Measurements from ENCODE around the gene NSD1. TPM values are rescaled to one million over a fixed set of nuclear protein-coding genes. Genes with fewer than 3 reads are reported as not detected.
"Not testable (repeated sequence)": the region's sequence is repeated elsewhere in the genome, so short reads cannot be mapped to it uniquely, and the experiment has no call there.

The NSD1 gene
- total RNA-seq, 1 donor from 2014 or later = 40.0 TPM

DNA sequence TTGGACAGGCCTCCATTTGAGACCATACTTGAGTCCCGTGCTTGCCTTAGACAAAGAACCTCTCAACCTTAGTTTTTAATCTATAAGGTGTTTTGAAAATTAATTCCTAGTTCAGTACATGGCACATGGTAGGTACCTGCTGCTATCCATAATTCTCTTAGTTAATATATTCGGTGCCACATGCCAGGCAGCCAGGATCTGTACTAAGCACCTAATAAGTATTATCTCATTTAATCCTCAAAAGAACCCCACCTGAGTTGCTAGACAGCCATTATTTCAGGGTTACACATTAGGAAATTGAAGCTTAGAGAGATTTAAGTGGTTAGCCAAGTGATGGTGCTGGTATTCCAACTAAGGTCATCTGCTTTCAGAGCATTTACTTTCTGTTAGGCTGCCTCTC lies 29.9 kb downstream of the NSD1 start:
- DNase-seq (ENCODE audit: extremely low read depth, low read depth, low spot score) = no peak

DNA sequence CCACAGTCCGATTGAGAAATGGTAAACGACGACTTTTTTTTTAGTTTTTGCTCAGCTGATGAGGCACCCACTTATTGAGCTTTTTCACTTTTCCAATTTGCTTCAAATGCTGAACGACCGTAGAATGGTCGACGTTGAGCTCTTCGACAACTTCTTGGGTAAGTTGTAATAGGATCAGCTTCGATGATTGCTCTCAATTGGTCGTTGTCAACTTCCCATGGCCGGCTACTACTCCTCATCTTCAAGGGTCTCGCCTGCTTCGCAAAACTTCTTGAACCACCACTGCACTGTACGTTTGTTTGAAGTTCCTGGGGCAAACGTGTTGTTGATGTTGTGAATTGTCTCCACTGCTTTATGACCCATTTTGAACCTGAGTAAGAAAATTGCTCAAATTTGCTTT lies 35.7 kb downstream of the NSD1 start:
- DNase-seq (ENCODE audit: extremely low read depth, low read depth, low spot score) = no peak

DNA sequence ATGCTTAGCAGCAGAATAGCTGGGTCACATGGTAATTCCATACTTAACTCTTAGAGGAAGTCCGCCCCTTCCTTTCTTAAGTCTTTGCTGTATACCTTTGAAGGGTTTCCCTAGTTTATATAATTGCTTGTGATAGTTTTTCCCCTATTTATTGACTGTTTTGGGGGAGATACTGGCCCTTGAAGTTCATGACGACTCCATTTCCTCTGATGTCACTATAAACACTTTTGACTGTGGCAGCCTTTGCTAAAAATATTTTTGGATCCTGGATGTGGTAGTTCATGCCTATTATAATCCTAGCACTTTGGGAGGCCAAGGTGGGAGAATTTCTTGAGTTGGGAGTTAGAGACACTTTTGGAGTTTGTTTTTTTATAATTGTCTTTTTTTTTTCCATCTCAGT lies 38.4 kb downstream of the NSD1 start:
- DNase-seq (ENCODE audit: extremely low read depth, low read depth, low spot score) = no peak

DNA sequence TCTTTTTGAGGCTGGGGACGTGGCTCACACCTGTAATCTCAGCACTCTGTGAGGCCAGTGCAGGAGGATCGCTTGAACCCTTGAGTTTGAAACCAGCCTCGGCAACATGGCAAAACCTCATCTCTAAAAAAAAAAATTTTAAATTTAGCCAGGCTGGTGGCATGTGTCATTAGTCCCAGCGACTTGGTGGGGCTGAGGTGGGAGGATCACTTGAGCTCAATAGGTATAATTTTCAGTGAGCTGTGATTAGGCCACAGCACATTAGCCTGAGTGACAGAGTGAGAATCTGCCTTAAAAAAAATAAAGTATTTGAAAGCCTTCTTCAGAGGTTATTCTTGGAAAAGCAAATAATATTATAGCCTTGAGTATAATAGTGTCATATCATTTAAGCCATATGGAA lies 41.8 kb downstream of the NSD1 start:
- DNase-seq (ENCODE audit: extremely low read depth, low read depth, low spot score) = no peak

DNA sequence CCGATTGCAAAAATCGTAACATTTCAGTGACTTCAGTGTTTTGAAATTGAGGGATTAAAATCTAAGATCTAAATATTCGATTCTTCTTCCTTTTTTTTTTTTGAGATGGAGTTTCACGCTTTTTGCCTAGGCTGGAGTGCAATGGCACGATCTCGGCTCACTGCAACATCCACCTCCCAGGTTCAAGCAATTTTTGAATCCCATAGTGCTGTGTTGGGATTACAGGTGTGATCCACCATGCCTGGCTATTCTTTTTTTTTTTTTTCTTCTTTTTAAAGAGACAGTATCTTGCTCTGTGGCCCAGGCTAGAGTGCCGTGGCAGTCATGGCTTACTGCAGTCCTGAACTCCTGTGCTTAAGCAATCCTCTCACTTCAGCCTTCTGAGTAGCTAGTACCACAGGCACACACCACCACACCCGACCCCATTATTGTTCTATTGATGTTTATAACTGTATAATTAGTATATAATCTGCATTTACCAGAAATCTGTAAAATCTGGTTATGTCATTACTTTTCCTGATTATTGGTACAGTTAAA lies 42.7 kb downstream of the NSD1 start:
- no peak for DNase-seq (ENCODE audit: extremely low read depth, low read depth, low spot score)

DNA sequence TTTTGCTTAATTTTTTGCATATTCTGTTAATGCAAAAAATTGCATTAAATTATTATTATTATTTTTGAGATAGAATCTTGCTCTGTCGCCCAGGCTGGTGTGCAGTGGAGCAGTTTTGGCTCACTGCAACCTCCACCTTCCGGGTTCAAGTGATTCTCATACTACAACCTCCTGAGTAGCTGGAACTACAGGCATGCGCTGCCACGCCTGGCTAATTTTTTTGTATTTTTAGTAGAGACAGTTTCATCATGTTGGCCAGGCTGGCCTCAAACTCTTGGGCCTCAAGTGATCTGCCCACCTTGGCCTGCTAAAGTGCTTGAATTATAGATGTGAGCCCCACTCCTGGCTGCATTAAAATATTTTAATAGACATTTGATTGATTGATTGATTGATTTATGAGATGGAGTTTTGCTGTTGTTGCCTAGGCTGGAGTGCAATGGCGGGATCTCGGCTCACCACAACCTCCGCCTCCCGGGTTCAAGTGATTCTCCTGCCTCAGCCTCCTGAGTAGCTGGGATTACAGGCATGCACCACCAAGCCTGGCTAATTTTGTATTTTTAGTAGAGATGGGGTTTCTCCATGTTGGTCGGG lies 44.4 kb downstream of the NSD1 start:
- not testable (repeated sequence) for DNase-seq (ENCODE audit: extremely low read depth, low read depth, low spot score)

DNA sequence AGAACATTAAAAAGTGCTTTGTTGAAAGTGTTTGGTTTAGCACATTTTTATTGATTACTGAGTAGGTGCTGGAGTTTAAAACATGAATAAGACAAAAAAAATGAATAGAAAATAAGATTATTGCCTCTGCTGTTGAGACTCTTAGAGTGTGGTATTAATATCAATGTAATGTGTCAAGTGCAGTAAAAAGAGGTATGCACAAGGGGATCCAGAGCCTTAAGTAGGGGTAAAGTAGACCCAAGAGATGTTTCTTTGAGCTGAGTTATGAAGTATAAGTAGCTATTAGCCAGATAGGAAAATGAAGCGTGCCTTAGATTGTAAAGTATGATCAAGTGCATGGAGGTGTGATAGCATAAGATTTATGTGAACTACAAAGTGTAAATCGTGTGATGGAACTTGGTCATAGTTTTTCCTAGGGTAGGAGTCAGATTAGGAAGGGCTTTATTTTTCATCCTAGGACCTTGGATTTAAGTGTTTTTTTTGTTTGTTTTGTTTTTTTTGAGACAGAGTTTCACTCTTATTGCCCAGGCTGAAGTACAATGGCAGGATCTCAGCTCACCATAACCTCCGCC lies 45.2 kb downstream of the NSD1 start:
- no peak for DNase-seq (ENCODE audit: extremely low read depth, low read depth, low spot score)

DNA sequence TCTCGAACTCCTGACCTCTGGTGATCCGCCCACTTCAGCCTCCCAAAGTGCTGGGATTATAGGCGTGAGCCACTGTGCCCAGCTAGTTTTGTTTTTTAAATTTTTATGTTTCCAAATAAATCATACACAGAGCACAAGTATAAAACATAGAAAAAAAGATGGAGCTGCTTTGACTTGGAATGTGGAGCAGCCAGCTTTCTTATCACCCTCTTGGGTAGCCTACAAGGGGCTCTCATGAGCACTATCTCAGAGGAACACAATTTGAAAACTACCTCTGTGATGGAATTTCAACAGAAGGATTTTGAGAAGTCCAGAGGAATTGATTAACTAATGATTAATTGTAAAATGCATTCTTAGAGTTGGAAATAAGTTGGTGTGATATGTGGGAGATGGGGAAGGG lies 45.9 kb downstream of the NSD1 start:
- no peak for DNase-seq (ENCODE audit: extremely low read depth, low read depth, low spot score)

DNA sequence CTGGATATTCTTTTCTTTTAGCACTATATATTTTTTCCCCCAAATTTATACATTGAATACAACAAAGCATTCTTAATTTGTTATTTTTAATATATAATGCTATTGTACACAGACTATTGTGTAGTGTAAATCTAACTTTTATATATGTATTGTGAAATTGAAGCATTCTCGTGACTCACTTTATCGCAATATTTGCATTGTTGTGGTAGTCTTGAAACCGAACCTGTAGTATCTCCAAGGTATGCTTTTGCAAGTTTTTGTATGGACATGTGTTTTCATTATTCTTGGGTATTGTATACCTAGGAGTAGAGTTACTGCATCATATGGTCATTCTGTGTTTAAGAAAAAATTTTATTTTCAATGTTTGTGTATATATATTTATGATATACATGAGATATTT lies 49.6 kb downstream of the NSD1 start:
- DNase-seq (ENCODE audit: extremely low read depth, low read depth, low spot score) = no peak

DNA sequence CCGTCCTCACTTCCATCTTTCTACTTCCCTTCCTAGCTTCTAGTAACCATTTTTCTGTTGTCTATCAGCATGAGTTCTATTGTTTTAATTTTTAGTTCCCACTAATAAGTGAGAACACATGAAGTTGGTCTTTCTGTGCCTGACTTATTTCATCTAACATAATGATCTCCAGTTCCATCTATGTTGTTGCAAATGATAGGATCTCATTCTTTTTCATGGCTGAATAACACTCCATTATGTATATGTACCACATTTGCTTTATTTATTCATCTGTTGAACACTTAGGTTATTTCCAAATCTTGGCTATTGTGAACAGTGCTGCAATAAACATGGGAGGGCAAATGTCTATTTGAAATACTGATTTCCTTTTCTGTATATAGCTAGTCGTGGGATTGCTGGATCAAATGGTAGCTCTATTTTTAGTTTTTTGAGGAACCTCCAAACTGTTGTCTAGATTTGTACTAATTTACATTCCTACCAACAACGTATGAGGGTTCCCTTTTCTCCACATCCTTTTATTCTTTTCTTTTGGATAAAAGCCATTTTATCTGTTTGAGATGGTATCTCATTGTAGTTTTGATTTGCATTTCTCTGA lies 50.3 kb downstream of the NSD1 start:
- DNase-seq (ENCODE audit: extremely low read depth, low read depth, low spot score) = no peak

DNA sequence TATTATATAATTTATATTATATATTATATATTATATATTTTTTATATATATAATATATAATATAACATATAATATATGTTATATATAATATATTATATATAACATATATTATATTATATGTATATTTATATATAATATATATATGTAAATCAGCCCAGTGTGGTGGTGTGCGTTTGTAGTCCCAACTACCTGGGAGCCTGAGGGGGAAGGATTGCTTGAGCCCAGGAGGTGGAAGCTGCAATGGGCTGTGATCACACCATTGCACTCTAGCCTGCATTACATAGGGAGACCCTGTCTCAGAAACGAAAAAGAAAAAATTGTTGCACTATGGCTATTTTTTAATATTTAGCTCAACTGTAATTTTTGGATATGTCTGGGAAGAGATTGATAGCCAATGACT lies 52.4 kb downstream of the NSD1 start:
- no peak for DNase-seq (ENCODE audit: extremely low read depth, low read depth, low spot score)

DNA sequence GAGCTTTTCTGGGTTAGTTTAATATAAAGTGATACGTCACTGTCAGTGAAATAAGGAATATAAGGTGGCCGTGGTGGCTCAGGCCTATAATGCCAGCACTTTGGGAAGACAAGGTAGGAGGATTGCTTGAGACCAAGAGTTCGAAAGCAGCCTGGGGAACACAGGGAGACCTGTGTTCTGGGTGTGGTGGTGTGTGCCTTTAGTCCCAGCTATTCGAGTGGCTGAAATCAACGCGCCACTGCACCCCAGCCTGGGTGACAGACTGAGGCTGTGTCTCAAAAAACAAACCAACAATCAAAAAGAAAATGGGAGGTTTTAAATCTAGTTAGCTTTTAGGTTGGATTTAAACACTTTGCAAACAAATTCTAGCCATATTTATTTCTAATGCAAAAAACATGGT lies 53.1 kb downstream of the NSD1 start:
- no peak for DNase-seq (ENCODE audit: extremely low read depth, low read depth, low spot score)

DNA sequence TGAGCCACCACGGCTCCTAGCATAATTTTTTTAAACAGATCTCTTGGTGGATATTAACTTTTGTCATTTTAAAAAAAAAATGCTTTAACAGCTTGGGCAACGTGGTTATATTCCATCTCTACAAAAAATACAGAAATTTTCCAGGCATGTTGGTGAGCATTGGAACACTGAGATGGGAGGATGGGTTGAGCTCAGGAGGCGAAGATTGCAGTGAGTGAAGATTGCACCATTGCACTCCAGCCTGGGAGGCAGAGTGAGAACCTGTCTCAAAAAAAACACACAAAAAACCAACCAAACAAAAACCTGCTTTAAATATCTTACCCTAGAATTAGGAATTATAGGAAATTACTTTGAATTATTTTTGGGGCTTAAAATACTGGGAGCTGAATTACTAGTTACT lies 55.2 kb downstream of the NSD1 start:
- no peak for DNase-seq (ENCODE audit: extremely low read depth, low read depth, low spot score)

DNA sequence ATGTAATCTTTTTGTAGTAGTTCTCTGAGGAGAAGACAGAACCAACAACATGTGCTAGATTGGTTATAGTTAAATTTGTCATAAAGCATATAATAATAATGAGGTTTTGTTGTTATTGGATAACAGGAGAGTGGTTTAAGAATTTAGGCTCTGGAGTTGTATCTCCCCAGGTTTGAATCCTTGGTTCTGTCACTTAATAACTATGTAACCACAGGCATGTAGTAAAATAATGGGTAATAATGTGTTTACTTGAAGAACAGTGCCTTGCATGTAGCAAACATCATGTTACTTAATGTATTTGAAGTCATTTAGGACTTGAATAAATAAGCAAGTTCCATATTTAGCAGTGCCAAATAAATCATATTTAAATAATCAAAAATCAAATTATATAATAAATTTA lies 55.8 kb downstream of the NSD1 start:
- no peak for DNase-seq (ENCODE audit: extremely low read depth, low read depth, low spot score)

DNA sequence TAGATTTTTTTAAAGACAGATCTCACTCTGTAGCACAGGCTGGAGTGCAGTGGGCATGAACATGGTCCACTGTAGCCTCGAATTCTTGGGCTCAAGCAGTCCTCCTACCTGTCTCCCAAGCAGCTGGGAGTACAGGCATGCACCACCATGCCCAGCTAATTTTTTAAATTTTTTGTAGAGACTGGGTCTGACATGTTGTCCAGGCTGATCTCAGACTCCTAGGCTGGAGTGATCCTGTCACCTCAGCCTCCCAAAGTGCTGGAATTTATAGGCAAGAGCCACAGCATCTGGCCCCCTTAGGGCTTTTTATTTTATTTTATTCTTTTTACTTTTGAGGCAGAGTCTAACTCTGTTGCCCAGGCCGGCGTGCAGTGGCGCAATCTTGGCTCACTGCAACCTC lies 56.4 kb downstream of the NSD1 start:
- no peak for DNase-seq (ENCODE audit: extremely low read depth, low read depth, low spot score)

DNA sequence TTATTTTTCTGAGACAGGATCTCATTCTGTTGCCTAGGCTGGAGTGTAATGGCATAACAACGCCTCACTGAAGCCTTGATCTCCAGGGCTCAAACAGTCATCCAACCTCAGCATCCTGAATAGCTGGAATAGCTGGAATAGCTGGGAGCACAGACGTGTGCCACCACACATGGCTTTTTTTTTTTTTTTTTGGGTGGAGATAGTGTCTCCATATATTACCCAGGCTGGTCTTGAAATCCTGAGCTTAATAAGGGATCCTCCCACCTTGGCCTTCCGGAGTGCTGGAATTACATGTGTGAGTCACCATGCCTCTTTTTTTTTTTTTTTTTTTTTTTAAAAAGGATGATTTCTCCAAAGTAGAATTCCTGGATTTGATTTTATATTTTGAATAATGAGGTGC lies 60.7 kb downstream of the NSD1 start:
- peak; percentile 82 for DNase-seq (ENCODE audit: extremely low read depth, low read depth, low spot score)

DNA sequence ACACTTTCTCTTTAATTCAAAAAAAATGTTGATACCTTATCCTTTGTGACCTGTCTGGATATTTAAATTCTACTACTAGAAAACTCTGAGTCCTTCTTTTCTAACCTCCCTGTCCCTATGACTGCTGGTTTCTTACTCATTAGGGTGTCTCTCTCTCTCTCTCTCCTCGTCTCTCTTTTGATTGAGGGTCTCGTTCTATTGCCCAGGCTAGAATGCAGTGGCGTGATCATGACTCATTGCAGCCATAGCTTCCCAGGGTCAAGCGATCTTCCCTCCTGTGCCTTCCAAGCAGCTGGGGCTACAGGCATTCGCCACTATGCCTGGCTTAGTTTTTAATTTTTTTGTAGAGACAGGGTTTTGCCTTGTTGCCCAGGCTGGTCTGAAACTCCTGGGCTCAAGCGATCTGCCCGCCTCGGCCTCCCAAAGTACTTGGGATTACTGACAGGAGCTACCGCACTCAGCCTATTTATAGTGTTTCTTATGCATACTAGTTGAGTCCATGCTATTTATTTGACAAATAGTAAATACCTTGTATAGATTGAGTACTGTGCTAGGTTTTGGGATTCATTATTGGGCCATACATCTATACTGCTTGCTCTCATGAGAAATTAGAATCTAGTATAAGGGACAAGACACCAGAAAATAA lies 61.9 kb downstream of the NSD1 start:
- DNase-seq (ENCODE audit: extremely low read depth, low read depth, low spot score) = peak; percentile 14

DNA sequence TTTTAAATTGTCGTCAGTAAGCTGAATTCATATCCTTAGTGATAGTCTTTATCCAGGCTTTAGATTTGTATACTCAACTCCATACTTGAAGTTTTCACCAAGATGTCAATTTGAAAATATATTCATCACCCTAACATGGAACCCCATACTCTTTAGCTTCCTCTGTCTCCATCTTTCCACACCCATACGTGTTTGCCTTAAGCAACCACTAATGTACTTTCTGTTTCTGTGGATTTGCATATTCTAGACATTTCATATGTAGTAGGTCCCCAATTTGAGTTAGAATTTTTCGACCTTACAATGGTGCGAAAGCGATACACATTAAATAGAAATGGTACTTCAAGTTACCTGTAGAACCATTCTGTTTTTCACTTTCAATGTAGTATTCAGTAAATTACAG lies 65.2 kb downstream of the NSD1 start:
- no peak for DNase-seq (ENCODE audit: extremely low read depth, low read depth, low spot score)

DNA sequence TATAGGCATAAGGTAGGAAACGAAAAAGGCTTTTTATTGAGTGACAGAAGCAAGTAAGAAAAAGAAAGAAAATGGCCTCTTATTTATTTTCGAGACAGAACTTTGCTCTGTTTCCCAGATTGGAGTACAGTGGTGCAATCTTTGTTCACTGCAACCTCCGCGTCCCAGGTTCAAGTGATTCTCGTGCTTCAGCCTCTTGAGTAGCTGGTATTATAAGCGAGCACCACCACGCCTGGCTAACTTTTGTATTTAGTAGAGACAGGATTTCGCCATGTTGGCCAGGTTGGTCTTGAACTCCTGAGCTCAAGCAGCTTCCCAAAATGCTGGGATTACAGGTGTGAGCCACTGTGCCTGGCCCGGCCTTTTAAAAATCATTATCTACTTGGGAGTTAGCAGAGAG lies 70.7 kb downstream of the NSD1 start:
- no peak for DNase-seq (ENCODE audit: extremely low read depth, low read depth, low spot score)

DNA sequence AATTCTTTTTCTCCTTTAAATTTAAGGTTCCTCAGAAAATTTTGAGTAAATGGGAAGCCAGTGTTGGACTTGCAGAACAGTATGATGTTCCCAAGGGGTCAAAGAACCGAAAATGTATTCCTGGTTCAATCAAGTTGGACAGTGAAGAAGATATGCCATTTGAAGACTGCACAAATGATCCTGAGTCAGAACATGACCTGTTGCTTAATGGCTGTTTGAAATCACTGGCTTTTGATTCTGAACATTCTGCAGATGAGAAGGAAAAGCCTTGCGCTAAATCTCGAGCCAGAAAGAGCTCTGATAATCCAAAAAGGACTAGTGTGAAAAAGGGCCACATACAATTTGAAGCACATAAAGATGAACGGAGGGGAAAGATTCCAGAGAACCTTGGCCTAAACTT lies 76.0 kb downstream of the NSD1 start:
- DNase-seq (ENCODE audit: extremely low read depth, low read depth, low spot score) = no peak

DNA sequence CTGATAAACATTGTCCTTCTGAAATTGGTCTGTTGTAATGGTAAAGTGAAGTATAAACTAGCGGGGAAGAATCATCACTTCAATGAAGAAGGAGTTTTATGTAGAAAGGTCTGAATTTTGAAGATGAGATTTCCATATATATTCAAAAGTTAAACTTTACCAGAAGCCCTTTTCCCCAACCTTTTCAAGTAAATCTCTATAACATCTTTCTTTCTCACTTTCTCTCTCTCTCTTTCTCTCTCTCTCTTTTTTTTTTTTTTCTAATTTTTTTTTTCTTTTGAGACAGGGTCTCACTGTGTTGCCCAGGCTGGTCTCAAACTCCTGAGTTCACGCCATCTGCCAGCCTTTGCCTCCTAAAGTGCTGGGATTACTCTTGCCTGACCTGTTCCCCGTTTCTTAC lies 78.7 kb downstream of the NSD1 start:
- no peak for DNase-seq (ENCODE audit: extremely low read depth, low read depth, low spot score)

DNA sequence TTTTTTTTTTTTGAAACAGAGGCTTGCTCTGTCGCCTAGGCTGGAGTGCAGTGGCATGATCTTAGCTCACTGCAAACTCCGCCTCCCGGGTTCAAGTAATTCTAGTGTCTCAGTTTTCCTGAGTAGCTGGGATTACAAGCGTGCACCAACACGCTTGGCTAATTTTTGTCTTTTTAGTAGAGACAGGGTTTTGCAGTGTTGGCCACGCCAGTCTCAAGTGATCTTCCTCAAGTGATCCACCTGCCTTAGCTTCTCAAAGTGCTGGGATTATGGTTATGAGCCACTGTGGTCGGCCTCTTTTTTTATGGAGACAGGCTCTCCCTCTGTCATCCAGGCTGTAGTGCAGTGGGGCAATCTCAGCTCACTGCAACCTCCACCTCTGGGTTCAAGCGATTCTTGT lies 87.0 kb downstream of the NSD1 start:
- no peak for DNase-seq (ENCODE audit: extremely low read depth, low read depth, low spot score)

Measured in glomerular endothelial cell (primary cell).